ENCODE measurements around the gene MCRIP1. TPM values are rescaled to one million over a fixed set of nuclear protein-coding genes. Genes with fewer than 3 reads are reported as not detected.
A peak's percentile ranks its signal among the peaks of the same experiment; 100 is the strongest.

The MCRIP1 gene
- total and polyA plus RNA-seq, 7 experiments from 2014 or later, result 41.1 to 65.3 (median 53.1) TPM

DNA sequence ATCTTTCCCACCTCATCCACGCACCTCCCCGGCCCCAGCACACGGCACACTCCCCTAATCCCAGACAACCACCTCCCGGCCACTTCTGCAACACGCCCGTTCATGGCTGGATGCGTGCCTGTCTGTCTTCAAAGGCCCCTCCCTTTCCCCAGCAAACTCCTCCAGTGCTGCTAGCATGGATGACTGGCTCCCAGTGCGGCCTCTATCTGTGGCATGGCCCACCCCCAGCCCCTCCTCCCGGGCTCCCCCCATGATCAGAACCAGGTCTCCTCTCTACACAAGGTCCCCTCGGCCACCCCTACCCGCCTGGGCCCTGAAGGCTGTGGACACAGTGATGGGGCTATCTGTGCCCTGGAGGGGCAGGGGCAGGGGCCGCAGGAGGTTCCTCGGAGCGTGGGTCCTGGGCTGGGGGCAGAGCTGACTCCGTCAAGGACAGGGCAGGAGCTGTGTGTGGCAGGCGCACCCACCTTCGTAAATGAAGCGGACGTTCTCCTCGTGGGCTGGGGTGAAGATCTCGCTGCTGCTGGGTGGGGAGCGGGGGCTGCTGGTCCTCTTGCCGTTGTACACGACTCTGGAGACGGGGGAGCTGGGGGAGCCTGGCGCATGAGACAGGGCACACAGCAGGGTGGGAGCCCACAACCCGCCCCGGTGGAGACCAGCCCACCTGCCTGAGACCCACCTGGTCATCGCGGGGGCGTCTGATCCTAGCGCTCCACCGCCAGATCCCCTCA is 9.1 kb downstream of the MCRIP1 start:
- ATAC-seq (no peak), DNase-seq (no peak)
- Mint-ChIP-seq H3K27ac (no peak overlapping the region), H3K36me3 (peaks cover 0 to 3% (median 0%) of the 10 kb centered on the region in 5 donors), H3K27me3 (no peaks in the 10 kb centered on the region), H3K4me1 (peaks cover 5 to 11% (median 9%) of the 10 kb centered on the region in 7 donors), H3K9me3 (no peaks in the 10 kb centered on the region), H3K4me3 (no peak overlapping the region)
- H3K27ac ChIP-seq (ENCODE audit: low read depth, low read length), result no peak overlapping the region
- no peak overlapping the region for H3K4me3 ChIP-seq (ENCODE audit: low read length)
- no peaks in the 10 kb centered on the region for H3K27me3 ChIP-seq (ENCODE audit: control insufficient read depth in 2 of 2, insufficient read depth in 2 of 2, low read length in 2 of 2)
- H3K36me3 ChIP-seq (ENCODE audit: control insufficient read depth in 2 of 3, insufficient read depth in 3 of 3, low read length in 3 of 3), result peaks cover 0 to 25% (median 0%) of the 10 kb centered on the region in 3 experiments
- CTCF ChIA-PET, result no interaction called here
- H3K9me3 ChIP-seq (ENCODE audit: control insufficient read depth in 2 of 3, low read length in 3 of 3), result no peaks in the 10 kb centered on the region
- no peaks in the 10 kb centered on the region for H3K4me1 ChIP-seq (ENCODE audit: control insufficient read depth in 2 of 2, insufficient read depth in 2 of 2, low read length in 2 of 2)
- POLR2A ChIA-PET, result no interaction called here
- intact Hi-C loops (cut with micrococcal nuclease), result no loop called here

DNA sequence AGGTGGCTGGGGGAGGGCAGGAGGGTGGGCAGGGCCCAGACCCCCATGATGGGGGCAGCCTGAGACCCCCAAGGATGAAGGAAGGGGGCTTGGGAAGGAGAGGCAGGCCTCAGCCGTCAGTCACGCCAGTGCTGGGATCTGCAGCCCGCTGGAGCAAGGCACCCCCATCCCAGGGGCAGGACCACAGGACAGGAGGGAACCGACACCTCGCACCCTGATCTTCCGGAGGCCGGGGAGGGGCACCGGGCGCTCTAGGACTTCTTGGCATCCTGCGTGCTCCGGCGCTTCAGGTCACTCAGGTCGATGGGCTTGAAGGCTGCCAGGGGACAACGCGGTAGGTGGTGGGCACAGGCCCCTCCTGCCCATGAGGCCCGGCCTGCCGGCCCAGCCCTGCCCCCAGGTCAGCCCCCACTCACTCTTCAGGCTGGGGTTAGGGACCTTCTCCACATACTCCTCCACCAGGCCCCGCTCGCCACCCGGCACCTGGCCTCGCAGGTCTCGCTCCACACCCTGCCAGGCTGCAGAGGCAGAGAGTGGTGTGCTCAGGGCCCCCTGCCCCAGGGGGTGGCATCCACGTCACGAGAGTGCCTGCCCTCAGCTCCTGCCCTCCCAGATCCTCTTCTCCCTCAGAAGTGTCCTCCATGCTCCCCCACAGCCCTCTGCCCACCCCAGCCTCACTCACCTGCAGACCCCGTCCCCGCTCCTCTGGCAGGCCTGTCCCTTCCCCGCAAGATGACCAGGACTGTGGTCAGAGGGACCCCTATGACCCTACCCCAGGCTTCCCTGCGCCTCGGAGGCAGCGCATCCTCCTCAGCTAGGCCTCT is 9.9 kb downstream of the MCRIP1 start:
- ATAC-seq (no peak), DNase-seq (no peak)
- no peak overlapping the region for H3K4me3 Mint-ChIP-seq
- POLR2A ChIA-PET, result no interaction called here
- peaks cover 0 to 3% (median 0%) of the 10 kb centered on the region in 5 donors for H3K36me3 Mint-ChIP-seq
- H3K27me3 Mint-ChIP-seq, result no peaks in the 10 kb centered on the region
- peaks cover under 1 to 6% (median 5%) of the 10 kb centered on the region in 7 donors for H3K4me1 Mint-ChIP-seq
- CTCF ChIA-PET, result no interaction called here
- no peak overlapping the region for H3K27ac ChIP-seq (ENCODE audit: low read depth, low read length)
- H3K9me3 ChIP-seq (ENCODE audit: control insufficient read depth in 2 of 3, low read length in 3 of 3), result no peaks in the 10 kb centered on the region
- no peak overlapping the region for H3K4me3 ChIP-seq (ENCODE audit: low read length)
- H3K9me3 Mint-ChIP-seq, result no peaks in the 10 kb centered on the region
- no peaks in the 10 kb centered on the region for H3K4me1 ChIP-seq (ENCODE audit: control insufficient read depth in 2 of 2, insufficient read depth in 2 of 2, low read length in 2 of 2)
- no peak overlapping the region for H3K27ac Mint-ChIP-seq
- intact Hi-C loops (cut with micrococcal nuclease), result no loop called here
- peaks cover 0 to 25% (median 0%) of the 10 kb centered on the region in 3 experiments for H3K36me3 ChIP-seq (ENCODE audit: control insufficient read depth in 2 of 3, insufficient read depth in 3 of 3, low read length in 3 of 3)
- H3K27me3 ChIP-seq (ENCODE audit: control insufficient read depth in 2 of 2, insufficient read depth in 2 of 2, low read length in 2 of 2), result no peaks in the 10 kb centered on the region

DNA sequence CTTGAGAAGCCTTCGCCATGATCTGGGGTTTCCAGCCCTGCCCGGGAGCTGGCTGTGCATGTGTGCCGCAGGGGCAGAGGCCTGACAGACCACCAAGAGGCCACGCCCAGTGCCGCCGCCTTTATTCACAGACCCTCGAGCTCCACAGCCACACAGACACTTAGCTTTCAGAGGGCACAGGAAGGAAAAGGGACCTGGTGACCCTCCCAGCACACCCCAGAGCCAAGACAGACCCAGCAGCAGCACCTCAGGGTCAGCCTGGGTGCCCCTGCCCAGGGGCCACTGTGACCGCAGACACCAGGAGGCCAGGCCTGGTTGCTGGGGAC is 10.8 kb downstream of the MCRIP1 start:
- H3K4me1 Mint-ChIP-seq, result peaks cover 0 to 6% (median 5%) of the 10 kb centered on the region in 7 donors
- POLR2A ChIA-PET, result no interaction called here
- peaks cover 0 to 5% (median 5%) of the 10 kb centered on the region in 5 donors for H3K27me3 Mint-ChIP-seq
- H3K9me3 Mint-ChIP-seq, result no peaks in the 10 kb centered on the region
- no peak overlapping the region for H3K4me3 Mint-ChIP-seq
- Histone ChIP-seq H3K4me3 (ENCODE audit: low read length) (no peak overlapping the region), H3K9me3 (ENCODE audit: control insufficient read depth in 2 of 3, low read length in 3 of 3) (no peaks in the 10 kb centered on the region), H3K27me3 (ENCODE audit: control insufficient read depth in 2 of 2, insufficient read depth in 2 of 2, low read length in 2 of 2) (no peaks in the 10 kb centered on the region), H3K4me1 (ENCODE audit: control insufficient read depth in 2 of 2, insufficient read depth in 2 of 2, low read length in 2 of 2) (no peaks in the 10 kb centered on the region), H3K36me3 (ENCODE audit: control insufficient read depth in 2 of 3, insufficient read depth in 3 of 3, low read length in 3 of 3) (peaks cover 0 to 25% (median 0%) of the 10 kb centered on the region in 3 experiments), H3K27ac (ENCODE audit: low read depth, low read length) (no peak overlapping the region)
- H3K27ac Mint-ChIP-seq, result no peak overlapping the region
- peaks cover 0 to 3% (median 0%) of the 10 kb centered on the region in 5 donors for H3K36me3 Mint-ChIP-seq
- DNase-seq (no peak), ATAC-seq (no peak)
- CTCF ChIA-PET, result no interaction called here
- intact Hi-C loops (cut with micrococcal nuclease), result no loop called here

DNA sequence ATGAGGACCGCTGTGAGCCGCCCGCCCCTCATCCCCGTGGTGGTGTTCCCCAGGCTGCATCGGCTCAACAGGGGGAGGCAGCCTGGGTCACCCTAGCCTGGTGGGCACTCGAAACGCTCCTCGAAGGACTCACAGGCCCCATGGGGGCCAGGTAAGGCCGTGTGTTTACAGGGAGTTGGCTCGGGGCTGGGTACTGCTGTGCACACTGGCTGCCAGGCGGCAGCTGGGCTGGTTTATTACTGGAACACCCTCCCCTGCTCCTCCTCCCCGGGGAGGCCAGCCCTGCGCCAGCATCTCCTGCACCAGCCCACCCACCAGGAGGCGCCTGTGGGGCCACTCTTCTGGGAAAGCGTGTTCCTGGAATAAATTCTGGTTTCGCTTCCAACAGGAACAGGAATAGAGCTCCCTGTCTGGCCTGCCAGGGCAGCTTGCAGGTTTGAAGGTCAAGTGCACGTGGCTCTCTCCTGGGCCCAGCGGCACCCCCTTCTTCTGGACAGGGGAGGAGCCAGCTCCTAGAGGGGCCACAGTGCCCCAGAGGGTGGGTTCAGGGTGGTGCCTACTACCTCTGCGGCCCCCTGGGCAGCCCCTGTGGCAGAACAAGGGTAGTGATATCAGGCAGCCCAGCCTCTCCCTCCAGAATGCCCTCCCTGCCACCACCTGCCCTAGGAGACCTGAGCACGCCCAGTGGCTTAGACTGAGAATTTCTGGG is 11.3 kb downstream of the MCRIP1 start:
- H3K9me3 ChIP-seq (ENCODE audit: control insufficient read depth in 2 of 3, low read length in 3 of 3), result no peaks in the 10 kb centered on the region
- peaks cover 0 to 25% (median 0%) of the 10 kb centered on the region in 3 experiments for H3K36me3 ChIP-seq (ENCODE audit: control insufficient read depth in 2 of 3, insufficient read depth in 3 of 3, low read length in 3 of 3)
- ATAC-seq, result peak; percentile 52
- H3K36me3 Mint-ChIP-seq, result peaks cover 0 to 3% (median 0%) of the 10 kb centered on the region in 5 donors
- CTCF ChIA-PET, result no interaction called here
- H3K27me3 Mint-ChIP-seq, result peaks cover 0 to 8% (median 5%) of the 10 kb centered on the region in 5 donors
- POLR2A ChIA-PET, result no interaction called here
- peak in 1 of 9 donors; percentile 34 for DNase-seq
- no peaks in the 10 kb centered on the region for H3K27me3 ChIP-seq (ENCODE audit: control insufficient read depth in 2 of 2, insufficient read depth in 2 of 2, low read length in 2 of 2)
- peaks cover 0 to 6% (median 5%) of the 10 kb centered on the region in 7 donors for H3K4me1 Mint-ChIP-seq
- intact Hi-C loops (cut with micrococcal nuclease), result no loop called here
- no peak overlapping the region for H3K27ac ChIP-seq (ENCODE audit: low read depth, low read length)
- no peak overlapping the region for H3K4me3 ChIP-seq (ENCODE audit: low read length)
- H3K9me3 Mint-ChIP-seq, result no peaks in the 10 kb centered on the region
- H3K27ac Mint-ChIP-seq, result no peak overlapping the region
- H3K4me3 Mint-ChIP-seq, result no peak overlapping the region
- no peaks in the 10 kb centered on the region for H3K4me1 ChIP-seq (ENCODE audit: control insufficient read depth in 2 of 2, insufficient read depth in 2 of 2, low read length in 2 of 2)

DNA sequence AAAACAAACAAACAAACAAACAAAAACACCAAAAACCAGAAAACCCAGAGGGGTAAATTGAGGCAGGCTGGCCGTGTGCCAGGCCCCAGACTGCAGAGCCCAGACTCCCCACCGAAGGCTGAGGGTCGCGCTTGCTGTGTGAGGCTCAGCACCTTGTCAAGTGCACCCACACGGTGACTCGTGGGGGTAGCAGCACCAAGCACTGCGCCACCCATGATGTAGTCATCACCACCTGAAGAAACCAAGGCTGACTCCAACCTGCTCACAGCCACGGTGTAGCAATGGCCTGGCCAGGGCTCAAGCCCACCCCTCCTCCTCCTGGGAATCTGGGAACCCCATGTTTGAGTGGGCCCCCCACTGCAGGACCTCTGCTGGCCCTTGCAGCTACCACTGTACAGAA is 11.9 kb downstream of the MCRIP1 start:
- CTCF ChIA-PET, result no interaction called here
- POLR2A ChIA-PET, result no interaction called here

DNA sequence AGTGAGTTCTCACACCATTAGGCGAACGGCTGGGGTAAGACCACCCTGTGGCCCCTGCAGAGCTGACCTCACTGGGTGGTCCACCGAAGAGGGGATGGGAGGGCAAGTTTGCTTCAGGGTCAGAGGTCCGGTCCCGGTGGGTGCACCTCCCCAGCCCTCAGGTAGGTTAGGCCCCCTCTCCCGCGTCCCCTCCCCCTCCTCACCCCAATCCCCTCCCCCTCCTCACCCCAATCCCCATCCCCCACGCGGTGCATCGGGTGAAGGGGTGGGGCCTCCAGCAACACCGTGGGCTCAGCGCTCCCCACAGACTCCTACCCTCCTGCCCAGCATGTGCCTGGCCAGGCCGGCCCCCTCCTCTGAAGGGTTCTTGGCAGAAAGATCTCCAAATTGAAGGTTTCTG is 13.4 kb downstream of the MCRIP1 start:
- H3K36me3 Mint-ChIP-seq, result no peaks in the 10 kb centered on the region
- Histone ChIP-seq H3K4me1 (ENCODE audit: control insufficient read depth in 2 of 2, insufficient read depth in 2 of 2, low read length in 2 of 2) (no peaks in the 10 kb centered on the region), H3K9me3 (ENCODE audit: control insufficient read depth in 2 of 3, low read length in 3 of 3) (no peaks in the 10 kb centered on the region), H3K27me3 (ENCODE audit: control insufficient read depth in 2 of 2, insufficient read depth in 2 of 2, low read length in 2 of 2) (no peaks in the 10 kb centered on the region), H3K4me3 (ENCODE audit: low read length) (no peak overlapping the region), H3K27ac (ENCODE audit: low read depth, low read length) (no peak overlapping the region), H3K36me3 (ENCODE audit: control insufficient read depth in 2 of 3, insufficient read depth in 3 of 3, low read length in 3 of 3) (peaks cover 0 to 21% (median 0%) of the 10 kb centered on the region in 3 experiments)
- H3K4me1 Mint-ChIP-seq, result peaks cover 0 to 5% (median 0%) of the 10 kb centered on the region in 7 donors
- intact Hi-C loops (cut with micrococcal nuclease), result no loop called here
- H3K9me3 Mint-ChIP-seq, result no peaks in the 10 kb centered on the region
- H3K4me3 Mint-ChIP-seq, result no peak overlapping the region
- DNase-seq (no peak), ATAC-seq (no peak)
- H3K27me3 Mint-ChIP-seq, result peaks cover 0 to 11% (median 9%) of the 10 kb centered on the region in 5 donors
- CTCF ChIA-PET, result no interaction called here
- POLR2A ChIA-PET, result no interaction called here
- H3K27ac Mint-ChIP-seq, result no peak overlapping the region

More for the DNA sequence above, 11.9 kb downstream of the MCRIP1 start:
- Histone ChIP-seq H3K4me3 (ENCODE audit: low read length) (no peak overlapping the region), H3K4me1 (ENCODE audit: control insufficient read depth in 2 of 2, insufficient read depth in 2 of 2, low read length in 2 of 2) (no peaks in the 10 kb centered on the region), H3K36me3 (ENCODE audit: control insufficient read depth in 2 of 3, insufficient read depth in 3 of 3, low read length in 3 of 3) (peaks cover 0 to 25% (median 0%) of the 10 kb centered on the region in 3 experiments), H3K9me3 (ENCODE audit: control insufficient read depth in 2 of 3, low read length in 3 of 3) (no peaks in the 10 kb centered on the region), H3K27me3 (ENCODE audit: control insufficient read depth in 2 of 2, insufficient read depth in 2 of 2, low read length in 2 of 2) (no peaks in the 10 kb centered on the region), H3K27ac (ENCODE audit: low read depth, low read length) (no peak overlapping the region)
- peak; percentile 22 for ATAC-seq
- DNase-seq, result no peak
- Mint-ChIP-seq H3K4me3 (no peak overlapping the region), H3K27me3 (peaks cover 0 to 10% (median 8%) of the 10 kb centered on the region in 5 donors), H3K4me1 (peaks cover 0 to 5% (median 3%) of the 10 kb centered on the region in 7 donors), H3K36me3 (peaks cover 0 to 2% (median 0%) of the 10 kb centered on the region in 5 donors), H3K27ac (no peak overlapping the region), H3K9me3 (no peaks in the 10 kb centered on the region)
- intact Hi-C loops (cut with micrococcal nuclease), result no loop called here

All from naive thymus-derived CD4-positive, alpha-beta T cell (primary cell).